ENCODE data around the gene FAM50B.
A peak's percentile ranks its signal among the peaks of the same experiment; 100 is the strongest.

The FAM50B gene

GRCh38 chr6:3843379-3844096, 5.6 kb upstream of the FAM50B start:
- no peak overlapping the region for H3K27ac ChIP-seq
- TF ChIP-seq CTCF (conservative IDR thresholded peaks at IDR 0.05) = no peak

DNA sequence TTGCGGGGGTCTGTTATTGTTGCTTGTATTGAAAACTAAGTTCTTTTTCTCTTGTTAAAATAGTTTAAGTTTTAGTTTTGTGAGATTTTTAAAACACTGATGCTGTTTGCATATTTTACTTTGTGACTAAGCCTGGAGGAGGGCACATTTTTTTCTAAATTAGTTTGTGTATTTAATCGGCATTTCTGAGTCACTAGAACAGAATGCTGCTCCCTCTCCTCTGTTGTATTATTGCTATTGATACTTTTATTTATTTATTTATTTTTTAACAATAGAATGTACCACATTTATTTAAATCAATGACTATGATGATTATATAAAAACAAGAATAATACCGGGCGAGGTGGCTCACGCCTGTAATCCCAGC, 5.1 kb upstream of the FAM50B start:
- H3K27ac ChIP-seq = no peak overlapping the region
- TF ChIP-seq CTCF (conservative IDR thresholded peaks at IDR 0.05) = no peak

DNA sequence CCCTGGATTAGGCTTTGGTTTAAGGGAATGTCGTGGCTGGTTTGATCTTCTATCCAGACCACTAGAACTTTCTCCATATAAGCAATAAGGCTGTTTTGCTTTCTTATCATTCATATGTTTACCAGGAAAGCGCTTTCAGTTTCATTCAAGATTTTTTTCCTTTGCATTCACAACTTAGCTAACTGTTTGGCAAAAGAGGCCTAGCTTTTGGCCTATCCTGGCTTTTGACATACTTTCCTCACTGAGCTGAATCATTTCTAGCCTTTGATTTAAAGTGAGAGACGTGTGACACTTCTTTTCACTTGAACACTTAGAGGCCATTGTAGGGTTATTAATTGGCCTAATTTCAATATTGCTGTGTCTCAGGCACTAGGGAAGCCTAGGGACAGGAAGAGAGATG, 1.7 kb upstream of the FAM50B start:
- H3K27ac ChIP-seq = no peak overlapping the region
- TF ChIP-seq CTCF (conservative IDR thresholded peaks at IDR 0.05) = no peak

GRCh38 chr6:3848380-3848779, 793 bp upstream of the FAM50B start:
- no peak for TF ChIP-seq CTCF (conservative IDR thresholded peaks at IDR 0.05)
- H3K27ac ChIP-seq = peak overlapping the region; percentile 51; the same call in 1 of the 2 replicates

DNA sequence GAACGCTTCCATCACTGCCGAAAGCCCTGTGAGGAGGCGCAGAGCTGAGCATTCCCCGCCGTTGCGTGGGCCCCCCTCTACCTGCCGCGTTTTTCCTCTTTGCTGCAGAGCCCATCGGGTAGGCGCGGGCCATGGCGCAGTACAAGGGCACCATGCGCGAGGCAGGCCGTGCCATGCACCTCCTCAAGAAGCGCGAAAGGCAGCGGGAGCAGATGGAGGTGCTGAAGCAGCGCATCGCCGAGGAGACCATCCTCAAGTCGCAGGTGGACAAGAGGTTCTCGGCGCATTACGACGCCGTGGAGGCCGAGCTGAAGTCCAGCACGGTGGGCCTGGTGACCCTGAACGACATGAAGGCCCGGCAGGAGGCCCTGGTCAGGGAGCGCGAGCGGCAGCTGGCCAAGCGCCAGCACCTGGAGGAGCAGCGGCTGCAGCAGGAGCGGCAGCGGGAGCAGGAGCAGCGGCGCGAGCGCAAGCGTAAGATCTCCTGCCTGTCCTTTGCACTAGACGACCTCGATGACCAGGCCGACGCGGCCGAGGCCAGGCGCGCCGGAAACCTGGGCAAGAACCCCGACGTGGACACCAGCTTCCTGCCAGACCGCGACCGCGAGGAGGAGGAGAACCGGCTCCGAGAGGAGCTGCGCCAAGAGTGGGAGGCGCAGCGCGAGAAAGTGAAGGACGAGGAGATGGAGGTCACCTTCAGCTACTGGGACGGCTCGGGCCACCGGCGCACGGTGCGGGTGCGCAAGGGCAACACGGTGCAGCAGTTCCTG, 693 bp downstream of the FAM50B start:
- no peak for TF ChIP-seq CTCF (conservative IDR thresholded peaks at IDR 0.05)
- H3K27ac ChIP-seq = peak overlapping the region; percentile 51; the same call in 1 of the 2 replicates

GRCh38 chr6:3850451-3851203, 1.5 kb downstream of the FAM50B start:
- H3K27ac ChIP-seq = no peak overlapping the region
- no peak for TF ChIP-seq CTCF (conservative IDR thresholded peaks at IDR 0.05)

- TF ChIP-seq CTCF (conservative IDR thresholded peaks at IDR 0.05) = no peak
- H3K27ac ChIP-seq = no peak overlapping the region
These were observed 2.7 kb downstream of the FAM50B start for GRCh38 chr6:3851839-3852238.

Measured in VCaP (cell line).